Spleen (tissue), 7 donors: ENCODE results near the gene VANGL2.

Experiments used
- POLR2A ChIP-seq, 3 donors: fragments of 450-650 bp; IDR thresholded peaks; one replicate each; pipeline ENCODE4 v1.5.1; 2017; ENCODE audit warnings: antibody characterized with exemption in 3 of 3, mild to moderate bottlenecking in 1 of 3
- POLR2AphosphoS5 ChIP-seq, 3 donors: sonication (generic); formaldehyde crosslinking; IDR thresholded peaks; one replicate each; pipeline ENCODE4 v1.5.1; 2017; ENCODE audit warnings: antibody characterized with exemption in 3 of 3
- TF ChIP-seq, protein P1 (sequence below), 11 experiments: fragments of 200-600 bp in 7 of 11; fragments of 450-650 bp in 4 of 11; sonication (generic) in 4 of 11; IDR thresholded peaks in 8 of 11; conservative IDR thresholded peaks in 3 of 11; 1 replicate in 7 of 11; 2 replicates in 4 of 11; pipeline versions ENCODE4 v1.4.0 to v1.8.0; 2016 to 2021; ENCODE audit warnings: antibody characterized with exemption in 11 of 11, inconsistent platforms in 4 of 11, mild to moderate bottlenecking in 1 of 11
- donor health status: DM: no; HTN: no; CAD: no; lungs with moderate emphysema.
- donor health status: DM: no; HTN: no; CAD: no.
- donor health status: DM: no; HTN: no; CAD: no.

GRCh38 chr1:160361814-160362167 is 38.6 kb upstream of the VANGL2 start:
- TF ChIP-seq, protein P1, sequence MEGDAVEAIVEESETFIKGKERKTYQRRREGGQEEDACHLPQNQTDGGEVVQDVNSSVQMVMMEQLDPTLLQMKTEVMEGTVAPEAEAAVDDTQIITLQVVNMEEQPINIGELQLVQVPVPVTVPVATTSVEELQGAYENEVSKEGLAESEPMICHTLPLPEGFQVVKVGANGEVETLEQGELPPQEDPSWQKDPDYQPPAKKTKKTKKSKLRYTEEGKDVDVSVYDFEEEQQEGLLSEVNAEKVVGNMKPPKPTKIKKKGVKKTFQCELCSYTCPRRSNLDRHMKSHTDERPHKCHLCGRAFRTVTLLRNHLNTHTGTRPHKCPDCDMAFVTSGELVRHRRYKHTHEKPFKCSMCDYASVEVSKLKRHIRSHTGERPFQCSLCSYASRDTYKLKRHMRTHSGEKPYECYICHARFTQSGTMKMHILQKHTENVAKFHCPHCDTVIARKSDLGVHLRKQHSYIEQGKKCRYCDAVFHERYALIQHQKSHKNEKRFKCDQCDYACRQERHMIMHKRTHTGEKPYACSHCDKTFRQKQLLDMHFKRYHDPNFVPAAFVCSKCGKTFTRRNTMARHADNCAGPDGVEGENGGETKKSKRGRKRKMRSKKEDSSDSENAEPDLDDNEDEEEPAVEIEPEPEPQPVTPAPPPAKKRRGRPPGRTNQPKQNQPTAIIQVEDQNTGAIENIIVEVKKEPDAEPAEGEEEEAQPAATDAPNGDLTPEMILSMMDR (IDR thresholded peaks at IDR 0.05 in 8 of 11, conservative IDR thresholded peaks at IDR 0.05 in 3 of 11) = no peak
- TF ChIP-seq POLR2A (IDR thresholded peaks at IDR 0.05) = no peak
- TF ChIP-seq POLR2AphosphoS5 (IDR thresholded peaks at IDR 0.05) = no peak
